Stomach smooth muscle (tissue), 2 donors: Measurements from ENCODE around the gene KLF7.

Experiments
- H3K27ac ChIP-seq: one replicate; pipeline ENCODE4 v1.7.0; 2013; ENCODE audit warnings: mild to moderate bottlenecking, low read length, inconsistent platforms
- H3K27me3 ChIP-seq, 2 donors: one replicate each; pipeline ENCODE4 v1.7.0; 2013; ENCODE audit warnings: low read length in 2 of 2; ENCODE audit not compliant: insufficient read depth in 2 of 2, control insufficient read depth in 1 of 2
- H3K36me3 ChIP-seq, 2 donors: one replicate each; pipeline ENCODE4 v1.7.0; 2013; ENCODE audit warnings: low read length in 2 of 2; ENCODE audit not compliant: control insufficient read depth in 2 of 2, insufficient read depth in 2 of 2
- H3K4me1 ChIP-seq: one replicate; pipeline ENCODE4 v1.7.0; 2013; ENCODE audit warnings: low read length; ENCODE audit not compliant: control insufficient read depth, insufficient read depth
- H3K4me3 ChIP-seq, 2 donors: one replicate each; pipeline ENCODE4 v1.7.0; 2013; ENCODE audit warnings: low read length in 2 of 2
- H3K9ac ChIP-seq, 2 donors: one replicate each; pipeline ENCODE4 v1.7.0; 2013; ENCODE audit warnings: low read length in 2 of 2, mild to moderate bottlenecking in 1 of 2
- H3K9me3 ChIP-seq, 2 donors: one replicate each; pipeline ENCODE4 v1.7.0; 2013; ENCODE audit warnings: low read length in 2 of 2; ENCODE audit not compliant: control insufficient read depth in 2 of 2
- donor health status: healthy.
- donor health status: Pancreatic carcinoma.

Gene KLF7

GRCh38 chr2:207032490-207032889, 133.3 kb downstream of the KLF7 start:
- Histone ChIP-seq H3K27ac (no peak overlapping the region), H3K4me3 (no peak overlapping the region), H3K9ac (no peak overlapping the region)

More at GRCh38 chr2:207032490-207032889, 133.3 kb downstream of the KLF7 start:
- H3K4me1 ChIP-seq: no peaks in the 10 kb centered on the region
- no peaks in the 10 kb centered on the region for H3K36me3 ChIP-seq
- H3K27me3 ChIP-seq: no peaks in the 10 kb centered on the region
- H3K9me3 ChIP-seq: no peaks in the 10 kb centered on the region
